Measurements from ENCODE around the gene PSMD7. TPM values are rescaled to one million over a fixed set of nuclear protein-coding genes. Genes with fewer than 3 reads are reported as not detected.

The PSMD7 gene
- total RNA-seq: 81.8 and 82.1 TPM in 2 replicates

- peak; percentile 45 for DNase-seq (ENCODE audit: extremely low read depth, low read depth, low spot score)
Observed at GRCh38 chr16:74296432-74297144, at the start of gene PSMD7. Gene PSMD7 (plus strand): TSS chr16:74296814. CDS start chr16:74296915, 101 bp downstream.

GRCh38 chr16:74249254-74249653 lies 47.4 kb upstream of the PSMD7 start:
- DNase-seq (ENCODE audit: extremely low read depth, low read depth, low spot score): no peak

GRCh38 chr16:74249846-74250245 lies 46.8 kb upstream of the PSMD7 start:
- no peak for DNase-seq (ENCODE audit: extremely low read depth, low read depth, low spot score)

GRCh38 chr16:74252329-74252728 lies 44.3 kb upstream of the PSMD7 start:
- DNase-seq (ENCODE audit: extremely low read depth, low read depth, low spot score): no peak

GRCh38 chr16:74253161-74253938 lies 43.3 kb upstream of the PSMD7 start:
- no peak for DNase-seq (ENCODE audit: extremely low read depth, low read depth, low spot score)

GRCh38 chr16:74257061-74257460 lies 39.6 kb upstream of the PSMD7 start:
- DNase-seq (ENCODE audit: extremely low read depth, low read depth, low spot score): no peak

- DNase-seq (ENCODE audit: extremely low read depth, low read depth, low spot score): no peak
Observed at GRCh38 chr16:74261068-74261467, 35.5 kb upstream of the PSMD7 start.

- DNase-seq (ENCODE audit: extremely low read depth, low read depth, low spot score): no peak
Observed at GRCh38 chr16:74264811-74265210, 31.8 kb upstream of the PSMD7 start.

- DNase-seq (ENCODE audit: extremely low read depth, low read depth, low spot score): no peak
Observed at GRCh38 chr16:74268372-74268782, 28.2 kb upstream of the PSMD7 start.

GRCh38 chr16:74271872-74272271 lies 24.7 kb upstream of the PSMD7 start:
- DNase-seq (ENCODE audit: extremely low read depth, low read depth, low spot score): no peak

GRCh38 chr16:74275031-74275636 lies 21.5 kb upstream of the PSMD7 start:
- DNase-seq (ENCODE audit: extremely low read depth, low read depth, low spot score): no peak

GRCh38 chr16:74275711-74276110 lies 20.9 kb upstream of the PSMD7 start:
- DNase-seq (ENCODE audit: extremely low read depth, low read depth, low spot score): no peak

- DNase-seq (ENCODE audit: extremely low read depth, low read depth, low spot score): no peak
Observed at GRCh38 chr16:74277974-74278373, 18.6 kb upstream of the PSMD7 start.

GRCh38 chr16:74279266-74279665 lies 17.3 kb upstream of the PSMD7 start:
- DNase-seq (ENCODE audit: extremely low read depth, low read depth, low spot score): no peak

- no peak for DNase-seq (ENCODE audit: extremely low read depth, low read depth, low spot score)
Observed at GRCh38 chr16:74279805-74280204, 16.8 kb upstream of the PSMD7 start.

GRCh38 chr16:74280448-74280847 lies 16.2 kb upstream of the PSMD7 start:
- DNase-seq (ENCODE audit: extremely low read depth, low read depth, low spot score): no peak

GRCh38 chr16:74281300-74281699 lies 15.3 kb upstream of the PSMD7 start:
- DNase-seq (ENCODE audit: extremely low read depth, low read depth, low spot score): no peak

- no peak for DNase-seq (ENCODE audit: extremely low read depth, low read depth, low spot score)
Observed at GRCh38 chr16:74283716-74284115, 12.9 kb upstream of the PSMD7 start.

GRCh38 chr16:74288065-74288464 lies 8.5 kb upstream of the PSMD7 start:
- DNase-seq (ENCODE audit: extremely low read depth, low read depth, low spot score): no peak

GRCh38 chr16:74290356-74290755 lies 6.3 kb upstream of the PSMD7 start:
- no peak for DNase-seq (ENCODE audit: extremely low read depth, low read depth, low spot score)

GRCh38 chr16:74291176-74291575 lies 5.4 kb upstream of the PSMD7 start:
- no peak for DNase-seq (ENCODE audit: extremely low read depth, low read depth, low spot score)
